CD14-positive monocyte (primary cell): ENCODE data around the gene OPN5. TPM values are rescaled to one million over a fixed set of nuclear protein-coding genes. Genes with fewer than 3 reads are reported as not detected.

Source experiments
- DNase-seq, 3 donors: peaks; one replicate each; pipeline ENCODE4 v3.0.0-alpha.2; 2011 to 2022
- H2AFZ ChIP-seq: 2 replicates; pipeline ENCODE4 v1.6.0; 2012; ENCODE audit warnings: mild to moderate bottlenecking, low read depth, low read length, inconsistent platforms; ENCODE audit not compliant: insufficient read depth, poor library complexity, severe bottlenecking
- H3K27ac ChIP-seq, 2 donors: 1 replicate in 1 of 2; 2 replicates in 1 of 2; pipeline ENCODE4 v1.5.1; 2012 to 2013; ENCODE audit warnings: low read length in 2 of 2, control low read depth in 1 of 2, inconsistent platforms in 1 of 2, low read depth in 1 of 2, mild to moderate bottlenecking in 1 of 2
- H3K27me3 ChIP-seq, 2 donors: one replicate each; pipeline versions ENCODE4 v1.6.0 to v1.6.1; 2011 to 2013; ENCODE audit warnings: low read length in 2 of 2; ENCODE audit not compliant: control insufficient read depth in 2 of 2, insufficient read depth in 2 of 2
- H3K36me3 ChIP-seq, 2 donors: replicated peaks in 1 of 2; 1 replicate in 1 of 2; 2 replicates in 1 of 2; pipeline versions ENCODE4 v1.5.1 to v1.6.1; 2012 to 2013; ENCODE audit warnings: low read length in 2 of 2, control low read depth in 1 of 2, inconsistent platforms in 1 of 2, mild to moderate bottlenecking in 1 of 2; ENCODE audit not compliant: insufficient read depth in 2 of 2, control insufficient read depth in 1 of 2
- H3K4me1 ChIP-seq, 2 donors: 1 replicate in 1 of 2; 2 replicates in 1 of 2; pipeline versions ENCODE4 v1.5.1 to v1.6.1; 2012 to 2013; ENCODE audit warnings: low read length in 2 of 2, control low read depth in 1 of 2, inconsistent platforms in 1 of 2, mild to moderate bottlenecking in 1 of 2, moderate library complexity in 1 of 2; ENCODE audit not compliant: insufficient read depth in 2 of 2, control insufficient read depth in 1 of 2
- H3K4me2 ChIP-seq: replicated peaks from 2 replicates; pipeline ENCODE3; 2012; ENCODE audit warnings: low read length, moderate library complexity, mild to moderate bottlenecking; ENCODE audit not compliant: poor library complexity, severe bottlenecking; ENCODE audit errors: extremely low read depth
- H3K4me3 ChIP-seq, 3 experiments: fragments of 200-600 bp in 1 of 3; sonication (generic) in 1 of 3; replicated peaks in 1 of 3; 1 replicate in 2 of 3; 2 replicates in 1 of 3; pipeline ENCODE4 v1.5.1; 2011 to 2013; ENCODE audit warnings: low read length in 3 of 3, mild to moderate bottlenecking in 3 of 3, control low read depth in 2 of 3, low read depth in 2 of 3, inconsistent platforms in 1 of 3, moderate library complexity in 1 of 3
- H3K79me2 ChIP-seq: 2 replicates; pipeline ENCODE4 v1.6.0; 2012; ENCODE audit warnings: mild to moderate bottlenecking, control low read depth, inconsistent platforms, low read length, moderate library complexity; ENCODE audit not compliant: insufficient read depth
- H3K9ac ChIP-seq: 2 replicates; pipeline ENCODE4 v1.6.0; 2017; ENCODE audit warnings: low read length, mild to moderate bottlenecking; ENCODE audit not compliant: insufficient read depth, poor library complexity, severe bottlenecking
- H3K9me3 ChIP-seq, 2 donors: replicated peaks in 1 of 2; 1 replicate in 1 of 2; 2 replicates in 1 of 2; pipeline versions ENCODE4 v1.5.1 to v1.6.1; 2012 to 2013; ENCODE audit warnings: low read length in 2 of 2, control low read depth in 1 of 2; ENCODE audit not compliant: control insufficient read depth in 1 of 2, insufficient read depth in 1 of 2
- H4K20me1 ChIP-seq: 2 replicates; pipeline ENCODE4 v1.6.0; 2012; ENCODE audit warnings: mild to moderate bottlenecking, low read length, control low read depth, moderate library complexity; ENCODE audit not compliant: insufficient read depth
- H3K27ac Mint-ChIP-seq, 7 donors: one replicate each; pipeline ENCODE4 v1.8.0; 2020; ENCODE audit warnings: mild to moderate bottlenecking in 7 of 7, mixed read lengths in 7 of 7, moderate library complexity in 6 of 7, inconsistent platforms in 2 of 7
- H3K27me3 Mint-ChIP-seq, 3 donors: one replicate each; pipeline ENCODE4 v1.8.0; 2021 to 2022; ENCODE audit warnings: low read depth in 3 of 3, mild to moderate bottlenecking in 3 of 3, mixed read lengths in 3 of 3, moderate library complexity in 3 of 3, inconsistent platforms in 1 of 3
- H3K36me3 Mint-ChIP-seq, 2 donors: one replicate each; pipeline ENCODE4 v1.8.0; 2020; ENCODE audit warnings: mixed read lengths in 2 of 2, inconsistent platforms in 1 of 2, mild to moderate bottlenecking in 1 of 2
- H3K4me1 Mint-ChIP-seq: one replicate; pipeline ENCODE4 v1.8.0; 2020; ENCODE audit warnings: mild to moderate bottlenecking, mixed read lengths
- H3K4me3 Mint-ChIP-seq, 2 donors: one replicate each; pipeline ENCODE4 v1.8.0; 2020; ENCODE audit warnings: mild to moderate bottlenecking in 2 of 2, mixed read lengths in 2 of 2, moderate library complexity in 1 of 2
- H3K9me3 Mint-ChIP-seq, 7 donors: one replicate each; pipeline ENCODE4 v1.8.0; 2020 to 2022; ENCODE audit warnings: mixed read lengths in 7 of 7, mild to moderate bottlenecking in 6 of 7, moderate library complexity in 6 of 7, inconsistent platforms in 2 of 7
- WGBS: methylation state at CpG from one replicate; pipeline ENCODE4 v1.1.5; 2013; ENCODE audit warnings: missing lambda C conversion rate; ENCODE audit not compliant: insufficient coverage; 5-methylcytosine and 5-hydroxymethylcytosine counted together
- intact Hi-C, 2 donors: fragments of 100-400 bp; cut with micrococcal nuclease; formaldehyde crosslinking; loops; one replicate each; pipeline versions ENCODE4 v1.15.0 to v1.15.1; 2023
- polyA plus RNA-seq, 3 donors: library from polyadenylated mRNA; depleted of rRNA in 1 of 3; unstranded in 2 of 3; stranded (reverse) in 1 of 3; fragments of 300-500 nt in 2 of 3; fragments of >200 nt in 1 of 3; fragmentation: Illumina TruSeq in 2 of 3; gene quantifications; 1 replicate in 2 of 3; 2 replicates in 1 of 3; pipeline ENCODE4 v1.2.3, GENCODE V29; 2012 to 2021
- TF ChIP-seq, protein P1 (sequence below): fragments of 200-600 bp; IDR thresholded peaks from one replicate; pipeline ENCODE4 v1.8.0; 2022; ENCODE audit warnings: antibody characterized with exemption, mild to moderate bottlenecking

The OPN5 gene
- polyA plus RNA-seq, 3 donors: not detected

DNA sequence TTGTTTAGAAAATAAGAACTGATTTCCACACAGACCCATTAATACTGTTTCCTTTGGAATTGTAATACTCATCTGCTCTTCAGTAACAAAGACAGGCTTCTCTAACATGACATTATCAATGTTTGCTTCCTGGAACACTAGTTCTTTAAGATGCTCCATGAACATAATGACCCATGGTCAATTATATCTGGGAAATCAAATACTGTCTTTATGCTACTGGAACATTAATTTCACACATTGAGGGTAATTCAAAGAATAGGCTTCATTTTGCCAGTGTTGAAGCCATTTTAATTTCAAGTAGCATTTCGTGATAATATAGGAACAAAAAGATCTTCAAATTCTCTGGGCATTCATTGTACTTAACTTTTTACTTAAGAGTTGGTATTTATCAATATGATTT lies 80.9 kb downstream of the OPN5 start:
- Histone ChIP-seq H3K9ac (no peak overlapping the region), H3K9me3 (no peaks in the 10 kb centered on the region), H3K27me3 (no peaks in the 10 kb centered on the region), H3K36me3 (no peaks in the 10 kb centered on the region), H3K4me1 (no peaks in the 10 kb centered on the region), H3K4me3 (no peak overlapping the region), H3K79me2 (no peaks in the 10 kb centered on the region), H3K27ac (no peak overlapping the region), H2AFZ (no peak overlapping the region), H4K20me1 (no peaks in the 10 kb centered on the region), H3K4me2 (no peak overlapping the region)
- Mint-ChIP-seq H3K36me3 (no peaks in the 10 kb centered on the region), H3K4me3 (no peak overlapping the region), H3K4me1 (no peaks in the 10 kb centered on the region), H3K9me3 (peaks cover 0 to 1% (median 0%) of the 10 kb centered on the region in 7 donors), H3K27ac (no peak overlapping the region), H3K27me3 (no peaks in the 10 kb centered on the region)
- WGBS: no CpG with 5 or more reads among the region's 1 CpG
- no peak for DNase-seq
- TF ChIP-seq, protein P1, sequence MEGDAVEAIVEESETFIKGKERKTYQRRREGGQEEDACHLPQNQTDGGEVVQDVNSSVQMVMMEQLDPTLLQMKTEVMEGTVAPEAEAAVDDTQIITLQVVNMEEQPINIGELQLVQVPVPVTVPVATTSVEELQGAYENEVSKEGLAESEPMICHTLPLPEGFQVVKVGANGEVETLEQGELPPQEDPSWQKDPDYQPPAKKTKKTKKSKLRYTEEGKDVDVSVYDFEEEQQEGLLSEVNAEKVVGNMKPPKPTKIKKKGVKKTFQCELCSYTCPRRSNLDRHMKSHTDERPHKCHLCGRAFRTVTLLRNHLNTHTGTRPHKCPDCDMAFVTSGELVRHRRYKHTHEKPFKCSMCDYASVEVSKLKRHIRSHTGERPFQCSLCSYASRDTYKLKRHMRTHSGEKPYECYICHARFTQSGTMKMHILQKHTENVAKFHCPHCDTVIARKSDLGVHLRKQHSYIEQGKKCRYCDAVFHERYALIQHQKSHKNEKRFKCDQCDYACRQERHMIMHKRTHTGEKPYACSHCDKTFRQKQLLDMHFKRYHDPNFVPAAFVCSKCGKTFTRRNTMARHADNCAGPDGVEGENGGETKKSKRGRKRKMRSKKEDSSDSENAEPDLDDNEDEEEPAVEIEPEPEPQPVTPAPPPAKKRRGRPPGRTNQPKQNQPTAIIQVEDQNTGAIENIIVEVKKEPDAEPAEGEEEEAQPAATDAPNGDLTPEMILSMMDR: no peak
- intact Hi-C loops: no loop called here

- Histone ChIP-seq H2AFZ (no peak overlapping the region), H4K20me1 (no peaks in the 10 kb centered on the region), H3K4me3 (no peak overlapping the region), H3K9ac (no peak overlapping the region), H3K4me1 (no peaks in the 10 kb centered on the region), H3K9me3 (no peaks in the 10 kb centered on the region), H3K27ac (no peak overlapping the region), H3K4me2 (no peak overlapping the region), H3K79me2 (no peaks in the 10 kb centered on the region), H3K27me3 (no peaks in the 10 kb centered on the region), H3K36me3 (no peaks in the 10 kb centered on the region)
- Mint-ChIP-seq H3K36me3 (no peaks in the 10 kb centered on the region), H3K9me3 (peaks cover 0 to 1% (median 0%) of the 10 kb centered on the region in 7 donors), H3K27me3 (no peaks in the 10 kb centered on the region), H3K27ac (no peak overlapping the region), H3K4me3 (no peak overlapping the region), H3K4me1 (no peaks in the 10 kb centered on the region)
- TF ChIP-seq, protein P1: no peak
- intact Hi-C loops: no loop called here
- DNase-seq: no peak
- WGBS: no CpG with 5 or more reads among the region's 2 CpGs
These were observed 83.4 kb downstream of the OPN5 start for GRCh38 chr6:47865206-47865605.
